ENCODE measurements around the gene TAF4B. TPM values are rescaled to one million over a fixed set of nuclear protein-coding genes. Genes with fewer than 3 reads are reported as not detected.

TAF4B gene
- total and polyA plus RNA-seq, 9 of the 15 experiments (the other 6 are each of a cell fraction or from before 2014, with no cell fraction given) = 4.5 to 25.3 (median 20.5) TPM

DNA sequence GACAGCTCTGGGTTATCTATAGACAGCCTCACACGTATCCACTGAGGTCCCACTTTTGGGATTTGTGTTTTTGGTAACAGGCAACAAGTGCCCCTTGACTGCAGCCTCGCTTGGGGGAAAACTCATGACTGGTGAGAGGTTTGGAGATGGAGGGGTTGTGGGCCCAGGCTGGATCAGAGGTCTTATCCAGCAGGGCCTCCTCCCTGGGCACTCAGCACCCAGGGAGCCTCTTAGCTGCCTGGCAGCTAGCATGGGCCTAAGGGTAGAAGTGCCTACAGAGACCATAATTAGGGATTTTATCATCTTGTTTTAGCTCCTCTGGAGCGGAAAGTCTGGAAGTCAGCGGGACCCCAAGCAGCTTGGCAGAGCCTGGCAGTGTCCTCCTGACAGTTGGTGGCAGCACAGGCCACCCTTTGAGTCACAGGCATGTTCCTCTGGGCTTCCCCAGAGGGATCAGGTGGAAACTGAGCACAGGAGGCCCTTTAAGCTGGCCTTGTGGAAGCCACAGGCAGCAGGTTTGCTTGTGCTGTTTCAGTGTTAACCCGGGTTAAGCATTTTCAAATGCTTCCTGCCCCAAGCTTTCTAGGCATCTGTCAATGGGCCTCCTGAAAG is 179.1 kb downstream of the TAF4B start:
- Histone ChIP-seq H3K79me2 (ENCODE audit: control insufficient read depth, insufficient read depth, low read length) (no peaks in the 10 kb centered on the region), H3K36me3 (ENCODE audit: control insufficient read depth, insufficient read depth, low read length) (no peaks in the 10 kb centered on the region), H4K20me1 (replicated peaks; ENCODE audit: control insufficient read depth, insufficient read depth, low read length) (no peaks in the 10 kb centered on the region), H3K9me3 (replicated peaks; ENCODE audit: control insufficient read depth, insufficient read depth, low read depth, low read length) (no peaks in the 10 kb centered on the region), H2AFZ (ENCODE audit: low read depth, low read length) (no peak overlapping the region), H3K4me1 (replicated peaks in 1 of 2; ENCODE audit: control insufficient read depth in 2 of 2, insufficient read depth in 2 of 2, low read length in 2 of 2) (peaks cover 0 to 3% of the 10 kb centered on the region in 2 experiments; a peak in 1 of 5 replicates), H3K9me1 (ENCODE audit: control insufficient read depth, insufficient read depth, low read length) (no peaks in the 10 kb centered on the region), H3K4me3 (no peak overlapping the region), H3K27me3 (ENCODE audit: control insufficient read depth in 2 of 2, insufficient read depth in 2 of 2, low read length in 2 of 2) (peaks cover 20 to 32% of the 10 kb centered on the region in 2 experiments; a peak in 4 of 5 replicates), H3K4me2 (ENCODE audit: insufficient read depth, low read length) (no peak overlapping the region), H3K27ac (ENCODE audit: extremely low read depth, low read depth, low read length) (no peak overlapping the region), H3K9ac (ENCODE audit: insufficient read depth in 1 of 2, low read depth in 2 of 2, low read length in 2 of 2) (no peak overlapping the region)
- BruUV-seq (replicated peaks) = no TSS peak
- 3% methylated on average over 5 of the region's 5 CpGs for WGBS (ENCODE audit: insufficient coverage, low coverage, missing lambda C conversion rate)
- no peak for FAIRE-seq
- TF ChIP-seq POLR2G (IDR thresholded peaks at IDR 0.05; ENCODE audit: low read depth, low read length) (no peak), RAD21 (CRISPR knock-in tag; conservative IDR thresholded peaks at IDR 0.05 in 1 of 2, IDR thresholded peaks at IDR 0.05 in 1 of 2) (peak in 1 of 2 experiments; percentile 29; a peak in 1 of 4 replicates)
- TF ChIP-seq, protein P1, sequence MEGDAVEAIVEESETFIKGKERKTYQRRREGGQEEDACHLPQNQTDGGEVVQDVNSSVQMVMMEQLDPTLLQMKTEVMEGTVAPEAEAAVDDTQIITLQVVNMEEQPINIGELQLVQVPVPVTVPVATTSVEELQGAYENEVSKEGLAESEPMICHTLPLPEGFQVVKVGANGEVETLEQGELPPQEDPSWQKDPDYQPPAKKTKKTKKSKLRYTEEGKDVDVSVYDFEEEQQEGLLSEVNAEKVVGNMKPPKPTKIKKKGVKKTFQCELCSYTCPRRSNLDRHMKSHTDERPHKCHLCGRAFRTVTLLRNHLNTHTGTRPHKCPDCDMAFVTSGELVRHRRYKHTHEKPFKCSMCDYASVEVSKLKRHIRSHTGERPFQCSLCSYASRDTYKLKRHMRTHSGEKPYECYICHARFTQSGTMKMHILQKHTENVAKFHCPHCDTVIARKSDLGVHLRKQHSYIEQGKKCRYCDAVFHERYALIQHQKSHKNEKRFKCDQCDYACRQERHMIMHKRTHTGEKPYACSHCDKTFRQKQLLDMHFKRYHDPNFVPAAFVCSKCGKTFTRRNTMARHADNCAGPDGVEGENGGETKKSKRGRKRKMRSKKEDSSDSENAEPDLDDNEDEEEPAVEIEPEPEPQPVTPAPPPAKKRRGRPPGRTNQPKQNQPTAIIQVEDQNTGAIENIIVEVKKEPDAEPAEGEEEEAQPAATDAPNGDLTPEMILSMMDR (IDR thresholded peaks at IDR 0.05 in 2 of 3, conservative IDR thresholded peaks at IDR 0.05 in 1 of 3; ENCODE audit: insufficient read depth in 2 of 3, low read depth in 1 of 3, low read length in 3 of 3) = peak in 2 of 3 experiments; percentile 21 to 28; a peak in 1 of 6 replicates
- ATAC-seq = peak; percentile 28
- in situ Hi-C loops (cut with MboI) (no loop called here), intact Hi-C loops (cut with micrococcal nuclease) (loop anchor here (10.0 kb wide), 1 partner anchor 240 kb away; no protein-coding TSS in a partner anchor)
- CTCF ChIA-PET (ENCODE audit: low intra/inter-chr PET ratio) = no interaction called here
- DNase-seq (ENCODE audit: extremely low read depth in 1 of 4, low spot score in 3 of 4) = peak in 1 of 4 experiments; percentile 16
- POLR2A ChIA-PET = interaction anchor here (1.0 kb wide), 1 partner anchor 17 kb away, joined by 3 read pairs; no protein-coding TSS in a partner anchor
